ENCODE results near the gene CDK1. TPM values are rescaled to one million over a fixed set of nuclear protein-coding genes. Genes with fewer than 3 reads are reported as not detected.

The CDK1 gene
- 81.6 to 104 TPM (median 86.2 TPM) in 5 replicates for total RNA-seq (2022; extraction: Qiagen RNA extraction)

GRCh38 chr10:60778214-60778970 lies at the start of gene CDK1:
CDK1 (plus strand) TSS chr10:60778478; CDS start chr10:60780166, 1,688 bp downstream.

Other genes with a start within 250 kb of the CDK1 start
- 6.4 to 8.6 TPM (median 8.1 TPM) in 5 replicates for gene RHOBTB1, start 165.7 kb downstream of the CDK1 start, total RNA-seq (2022; extraction: Qiagen RNA extraction)

Measured in A549 treated with CORT108297 at 1 μM for 4 hours (cell line).